ENCODE measurements around the gene P2RX7. TPM values are rescaled to one million over a fixed set of nuclear protein-coding genes. Genes with fewer than 3 reads are reported as not detected.
"Not testable (repeated sequence)": the region's sequence is repeated elsewhere in the genome, so short reads cannot be mapped to it uniquely, and the experiment has no call there.

P2RX7 gene
- total and polyA plus RNA-seq, 2 donors (not counting 3 experiments of a cell fraction or from before 2014, with no cell fraction given): 1.3 to 8.1 TPM

- H2AFZ ChIP-seq (ENCODE audit: low read depth, low read length); FAIRE-seq; H3K79me2 ChIP-seq (ENCODE audit: control insufficient read depth, insufficient read depth, low read length); H3K4me2 ChIP-seq (ENCODE audit: insufficient read depth, low read length); H3K36me3 ChIP-seq (ENCODE audit: control insufficient read depth in 2 of 2, extremely low read depth in 1 of 2, insufficient read depth in 2 of 2, low read length in 2 of 2); H3K9me1 ChIP-seq (replicated peaks; ENCODE audit: control insufficient read depth, extremely low read depth, insufficient read depth, low read length); H3K27ac ChIP-seq (ENCODE audit: insufficient read depth, low read depth, low read length); H3K4me3 ChIP-seq (replicated peaks in 1 of 3; ENCODE audit: insufficient read depth in 1 of 3, low read depth in 1 of 3, low read length in 3 of 3); H3K9ac ChIP-seq (replicated peaks; ENCODE audit: extremely low read depth, insufficient read depth, low read length); BruUV-seq (replicated peaks); H3K27me3 ChIP-seq (ENCODE audit: control insufficient read depth in 2 of 2, insufficient read depth in 2 of 2, low read length in 2 of 2); DNase-seq (ENCODE audit: low read depth, low spot score); dilution Hi-C loops (cut with MboI; ENCODE audit: extremely low pct_ligation_motif_present, low sequenced_read_pairs); intact Hi-C loops (cut with micrococcal nuclease); H3K9me3 ChIP-seq (replicated peaks; ENCODE audit: control insufficient read depth, insufficient read depth, low read length); H4K20me1 ChIP-seq (replicated peaks; ENCODE audit: control insufficient read depth, extremely low read depth, insufficient read depth, low read length); POLR2A ChIA-PET: not testable (repeated sequence)
- CTCF ChIA-PET: interaction anchor here (0.8 kb wide), 1 partner anchor 11 kb away, joined by 4 read pairs; no protein-coding TSS in a partner anchor
- H3K4me1 ChIP-seq (ENCODE audit: control insufficient read depth, extremely low read depth, insufficient read depth, low read length): peaks cover 14% of the 10 kb centered on the region
Measured at GRCh38 chr12:121208571-121208970, 75.9 kb downstream of the P2RX7 start.

- peak overlapping the region; percentile 94 for H3K9ac ChIP-seq (replicated peaks; ENCODE audit: extremely low read depth, insufficient read depth, low read length)
- CTCF ChIA-PET: no interaction called here
- no peak overlapping the region for H2AFZ ChIP-seq (ENCODE audit: low read depth, low read length)
- peaks cover 17% of the 10 kb centered on the region for H3K4me1 ChIP-seq (ENCODE audit: control insufficient read depth, extremely low read depth, insufficient read depth, low read length)
- H3K4me3 ChIP-seq (replicated peaks in 1 of 3; ENCODE audit: insufficient read depth in 1 of 3, low read depth in 1 of 3, low read length in 3 of 3): no peak overlapping the region
- no peak overlapping the region for H3K4me2 ChIP-seq (ENCODE audit: insufficient read depth, low read length)
- no peaks in the 10 kb centered on the region for H4K20me1 ChIP-seq (replicated peaks; ENCODE audit: control insufficient read depth, extremely low read depth, insufficient read depth, low read length)
- dilution Hi-C loops (cut with MboI; ENCODE audit: extremely low pct_ligation_motif_present, low sequenced_read_pairs): no loop called here
- H3K27ac ChIP-seq (ENCODE audit: insufficient read depth, low read depth, low read length): no peak overlapping the region
- H3K9me1 ChIP-seq (replicated peaks; ENCODE audit: control insufficient read depth, extremely low read depth, insufficient read depth, low read length): no peaks in the 10 kb centered on the region
- BruUV-seq (replicated peaks): TSS peak; percentile 25
- no peak for FAIRE-seq
- no peaks in the 10 kb centered on the region for H3K36me3 ChIP-seq (ENCODE audit: control insufficient read depth in 2 of 2, extremely low read depth in 1 of 2, insufficient read depth in 2 of 2, low read length in 2 of 2)
- intact Hi-C loops (cut with micrococcal nuclease): no loop called here
- no peaks in the 10 kb centered on the region for H3K9me3 ChIP-seq (replicated peaks; ENCODE audit: control insufficient read depth, insufficient read depth, low read length)
- no peaks in the 10 kb centered on the region for H3K79me2 ChIP-seq (ENCODE audit: control insufficient read depth, insufficient read depth, low read length)
- DNase-seq (ENCODE audit: low read depth, low spot score): no peak
- H3K27me3 ChIP-seq (ENCODE audit: control insufficient read depth in 2 of 2, insufficient read depth in 2 of 2, low read length in 2 of 2): no peaks in the 10 kb centered on the region
- POLR2A ChIA-PET: no interaction called here
- TF ChIP-seq, protein P1, sequence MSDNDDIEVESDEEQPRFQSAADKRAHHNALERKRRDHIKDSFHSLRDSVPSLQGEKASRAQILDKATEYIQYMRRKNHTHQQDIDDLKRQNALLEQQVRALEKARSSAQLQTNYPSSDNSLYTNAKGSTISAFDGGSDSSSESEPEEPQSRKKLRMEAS (IDR thresholded peaks at IDR 0.05; ENCODE audit: insufficient read depth, insufficient read length): no peak
- TF ChIP-seq EZH2 (IDR thresholded peaks at IDR 0.05; ENCODE audit: borderline replicate concordance, low read depth, low read length, severe bottlenecking) (no peak), MYC (IDR thresholded peaks at IDR 0.05; ENCODE audit: low read depth, low read length) (no peak), JUN (IDR thresholded peaks at IDR 0.05; ENCODE audit: borderline replicate concordance, insufficient read depth, insufficient read length, low read depth) (no peak), FOS (IDR thresholded peaks at IDR 0.05; ENCODE audit: borderline replicate concordance, insufficient read depth, low read length) (no peak), GATA2 (IDR thresholded peaks at IDR 0.05; ENCODE audit: insufficient read depth, insufficient read length, low read depth, low read length) (no peak), POLR2A (IDR thresholded peaks at IDR 0.05; ENCODE audit: low read depth, low read length) (no peak), POLR2AphosphoS5 (IDR thresholded peaks at IDR 0.05; ENCODE audit: insufficient read depth, low read depth, low read length) (no peak)
- TF ChIP-seq, protein P2, sequence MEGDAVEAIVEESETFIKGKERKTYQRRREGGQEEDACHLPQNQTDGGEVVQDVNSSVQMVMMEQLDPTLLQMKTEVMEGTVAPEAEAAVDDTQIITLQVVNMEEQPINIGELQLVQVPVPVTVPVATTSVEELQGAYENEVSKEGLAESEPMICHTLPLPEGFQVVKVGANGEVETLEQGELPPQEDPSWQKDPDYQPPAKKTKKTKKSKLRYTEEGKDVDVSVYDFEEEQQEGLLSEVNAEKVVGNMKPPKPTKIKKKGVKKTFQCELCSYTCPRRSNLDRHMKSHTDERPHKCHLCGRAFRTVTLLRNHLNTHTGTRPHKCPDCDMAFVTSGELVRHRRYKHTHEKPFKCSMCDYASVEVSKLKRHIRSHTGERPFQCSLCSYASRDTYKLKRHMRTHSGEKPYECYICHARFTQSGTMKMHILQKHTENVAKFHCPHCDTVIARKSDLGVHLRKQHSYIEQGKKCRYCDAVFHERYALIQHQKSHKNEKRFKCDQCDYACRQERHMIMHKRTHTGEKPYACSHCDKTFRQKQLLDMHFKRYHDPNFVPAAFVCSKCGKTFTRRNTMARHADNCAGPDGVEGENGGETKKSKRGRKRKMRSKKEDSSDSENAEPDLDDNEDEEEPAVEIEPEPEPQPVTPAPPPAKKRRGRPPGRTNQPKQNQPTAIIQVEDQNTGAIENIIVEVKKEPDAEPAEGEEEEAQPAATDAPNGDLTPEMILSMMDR (IDR thresholded peaks at IDR 0.05; ENCODE audit: extremely low read depth in 1 of 2, insufficient read depth in 1 of 2, low read depth in 1 of 2, low read length in 2 of 2): no peak
Measured at GRCh38 chr12:121209221-121209620, 76.5 kb downstream of the P2RX7 start.

All from endothelial cell of umbilical vein (primary cell).